Activated CD4-positive, alpha-beta T cell treated with anti-CD3 and anti-CD28 coated beads, Interleukin-10, Interleukin-2, amounts not matched to agents 100 ng/mL and 50 ng/mL, durations not matched to agents 16 hours and 8 hours (primary cell): ENCODE data around the gene HOXD9.
A peak's percentile ranks its signal among the peaks of the same experiment; 100 is the strongest.

Experiments used
- DNase-seq: peaks from one replicate; pipeline ENCODE4 v3.0.0-alpha.2; 2020

HOXD9 gene

DNA sequence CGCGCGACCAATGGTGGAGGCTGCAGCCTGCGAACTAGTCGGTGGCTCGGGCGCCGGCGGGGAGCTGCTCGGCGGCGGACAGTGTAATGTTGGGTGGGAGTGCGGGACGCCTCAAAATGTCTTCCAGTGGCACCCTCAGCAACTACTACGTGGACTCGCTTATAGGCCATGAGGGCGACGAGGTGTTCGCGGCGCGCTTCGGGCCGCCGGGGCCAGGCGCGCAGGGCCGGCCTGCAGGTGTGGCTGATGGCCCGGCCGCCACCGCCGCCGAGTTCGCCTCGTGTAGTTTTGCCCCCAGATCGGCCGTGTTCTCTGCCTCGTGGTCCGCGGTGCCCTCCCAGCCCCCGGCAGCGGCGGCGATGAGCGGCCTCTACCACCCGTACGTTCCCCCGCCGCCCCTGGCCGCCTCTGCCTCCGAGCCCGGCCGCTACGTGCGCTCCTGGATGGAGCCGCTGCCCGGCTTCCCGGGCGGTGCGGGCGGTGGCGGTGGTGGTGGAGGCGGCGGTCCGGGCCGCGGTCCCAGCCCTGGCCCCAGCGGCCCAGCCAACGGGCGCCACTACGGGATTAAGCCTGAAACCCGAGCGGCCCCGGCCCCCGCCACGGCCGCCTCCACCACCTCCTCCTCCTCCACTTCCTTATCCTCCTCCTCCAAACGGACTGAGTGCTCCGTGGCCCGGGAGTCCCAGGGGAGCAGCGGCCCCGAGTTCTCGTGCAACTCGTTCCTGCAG lies at the start of gene HOXD9:
Gene HOXD9, plus strand, starts transcription at position 37 of the 728 bp plus-strand sequence. Its CDS starts 50 bp downstream, at position 87.
- DNase-seq: no peak

DNA sequence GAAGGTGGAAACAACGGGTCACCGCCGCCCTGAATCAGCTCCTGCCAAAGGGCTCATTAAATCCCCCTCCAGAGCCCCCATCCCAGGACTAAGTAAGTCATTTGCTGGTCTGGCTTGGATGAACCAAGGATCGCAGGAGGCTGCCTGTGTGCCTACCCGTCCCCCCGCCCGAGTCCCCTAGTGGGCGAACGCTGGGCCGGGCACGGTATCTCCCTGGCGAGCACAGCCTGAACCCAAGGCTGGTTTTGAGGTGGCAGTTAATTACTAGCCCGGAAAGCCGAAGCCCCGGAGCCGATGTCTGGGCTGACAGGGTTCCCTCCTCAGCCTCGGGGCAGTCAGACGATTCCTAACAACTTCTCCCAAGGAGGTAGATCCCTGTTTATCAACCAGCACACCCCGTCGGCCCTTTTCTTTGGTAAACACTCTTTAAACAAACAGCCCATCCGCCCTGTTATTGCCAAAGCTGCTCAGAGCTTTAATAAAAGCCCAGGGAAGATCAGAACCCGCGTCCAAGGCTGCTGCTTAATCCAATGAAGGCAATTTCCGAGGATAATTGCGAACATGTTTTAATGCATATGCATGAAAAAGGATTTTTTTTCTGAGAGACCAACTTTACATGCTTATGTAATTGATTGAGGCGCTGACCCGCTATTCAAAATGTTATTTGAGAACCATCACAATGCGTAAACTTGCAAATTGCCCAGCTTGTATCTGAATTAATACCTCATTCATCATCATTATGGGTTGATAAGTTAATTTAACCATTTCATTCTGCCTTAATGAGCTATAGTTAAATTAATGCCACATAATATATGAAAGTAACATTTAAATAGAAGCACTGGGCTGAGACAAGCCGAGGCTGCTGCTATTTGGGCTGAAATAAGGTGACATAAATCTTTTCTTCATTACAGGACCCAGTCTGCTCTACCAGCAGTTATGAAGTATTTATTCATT lies 49.3 kb upstream of the HOXD9 start:
- no peak for DNase-seq

DNA sequence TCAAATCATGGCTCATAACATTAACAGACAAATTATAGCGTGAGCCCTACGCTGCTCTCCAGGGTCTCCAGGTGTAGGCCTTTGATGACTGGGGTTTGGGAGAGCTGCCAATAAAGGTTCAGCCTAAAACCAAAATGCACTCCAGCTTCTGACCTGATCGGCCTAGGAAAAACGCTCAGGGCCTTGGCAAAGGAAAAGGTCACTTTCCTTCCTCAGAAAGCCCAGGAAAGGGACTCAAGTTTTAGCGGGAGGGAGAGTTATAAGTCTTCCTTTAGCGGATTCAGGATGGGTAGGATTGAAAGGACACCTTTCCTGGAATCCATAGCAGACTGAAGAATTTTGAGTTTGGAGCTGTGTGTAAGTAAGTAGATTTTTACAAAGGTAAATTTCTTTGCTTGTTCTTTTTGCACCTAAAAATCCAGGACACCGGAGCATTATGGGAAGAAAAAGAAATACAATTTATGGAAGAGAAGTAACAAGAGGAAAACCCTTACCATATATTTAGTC lies 47.5 kb upstream of the HOXD9 start:
- no peak for DNase-seq

DNA sequence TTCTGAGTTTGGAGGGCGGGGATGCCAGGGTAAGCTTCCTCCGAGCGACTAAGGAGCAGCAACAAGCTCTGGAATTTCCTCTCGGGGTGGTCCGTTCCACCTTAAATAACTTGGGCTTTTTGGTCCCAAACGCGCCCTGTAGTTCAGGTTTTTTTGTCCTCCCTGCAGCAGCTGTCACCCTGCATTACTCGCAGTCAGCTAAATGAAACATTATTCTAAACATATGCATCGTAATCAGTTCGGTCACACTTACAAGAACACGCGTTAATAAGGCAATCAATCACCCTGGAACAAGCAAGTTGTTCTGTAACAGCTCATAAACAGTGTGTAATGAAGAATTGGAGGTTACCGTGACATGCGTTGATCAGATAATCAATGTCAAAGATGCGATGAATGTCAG lies 47.0 kb upstream of the HOXD9 start:
- no peak for DNase-seq

DNA sequence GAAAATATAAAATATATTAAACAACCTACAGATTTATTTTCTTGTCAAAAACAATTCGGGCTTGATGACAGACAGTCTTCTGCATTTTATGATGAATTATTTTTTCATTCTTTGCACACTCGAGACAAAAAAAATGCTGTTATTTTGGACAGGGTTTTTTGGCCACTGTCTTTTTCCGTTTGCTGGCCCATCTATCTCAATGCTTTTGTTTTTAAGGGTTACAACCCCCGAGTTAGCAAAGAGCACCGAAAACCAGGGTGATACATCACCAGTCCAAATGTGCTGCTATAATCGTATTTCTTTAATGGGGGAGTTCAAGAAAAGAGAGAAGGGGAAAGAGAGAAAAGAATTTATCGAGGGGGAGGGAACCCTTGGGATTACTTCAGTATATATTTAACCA lies 46.5 kb upstream of the HOXD9 start:
- DNase-seq: no peak

DNA sequence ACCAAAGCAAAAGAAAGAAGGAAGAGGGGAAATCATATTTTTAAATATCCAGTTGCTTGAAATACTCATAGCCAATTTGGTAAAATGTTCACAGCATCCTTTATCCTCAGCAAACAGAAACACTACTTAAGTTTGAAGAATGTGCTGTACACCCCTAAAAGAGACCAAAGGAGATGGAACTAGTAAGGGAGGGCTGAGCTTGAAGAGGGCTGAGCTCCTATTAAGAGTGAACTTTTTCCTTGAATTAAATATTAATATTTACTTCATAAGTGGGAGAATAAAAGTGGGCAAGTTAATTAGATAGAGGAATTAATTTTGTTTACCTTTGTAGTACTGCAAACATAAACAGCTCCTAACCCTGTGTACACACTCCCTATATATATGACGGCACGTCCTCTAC lies 45.7 kb upstream of the HOXD9 start:
- DNase-seq: no peak

DNA sequence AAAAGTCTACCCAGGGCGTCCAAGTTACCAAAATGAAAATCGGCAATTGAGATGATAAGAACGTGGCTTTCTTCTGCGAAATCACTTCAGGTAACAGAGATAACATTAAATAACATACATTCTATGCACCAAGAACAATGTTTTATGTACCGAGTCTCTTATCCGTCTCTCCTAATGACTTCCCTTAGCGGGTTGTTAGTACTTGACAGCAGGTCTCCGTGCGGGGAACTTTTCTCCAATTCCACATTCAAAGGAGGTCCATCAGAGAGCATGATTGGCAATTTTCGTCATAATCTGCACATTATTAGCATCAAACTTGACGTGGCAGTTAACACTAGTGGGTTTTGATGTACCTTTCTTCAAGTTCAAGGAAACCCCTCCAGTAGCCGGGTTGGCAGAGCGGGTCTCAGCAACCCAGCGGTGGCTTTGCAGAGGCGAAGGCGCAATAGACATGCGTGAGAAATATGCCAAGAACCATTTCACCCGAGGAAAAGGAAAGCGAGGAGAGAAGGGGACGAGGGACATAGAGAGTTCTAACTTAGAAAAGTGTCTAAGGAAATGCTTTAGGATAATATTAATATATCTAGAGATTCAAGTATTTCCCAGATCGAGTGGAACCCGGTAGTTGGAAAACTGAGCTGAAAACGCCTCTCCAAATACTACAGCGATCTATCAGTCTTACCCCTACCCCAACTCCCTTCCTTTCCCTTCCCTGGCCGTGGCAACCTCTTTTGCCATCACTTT lies 43.8 kb upstream of the HOXD9 start:
- DNase-seq: no peak

DNA sequence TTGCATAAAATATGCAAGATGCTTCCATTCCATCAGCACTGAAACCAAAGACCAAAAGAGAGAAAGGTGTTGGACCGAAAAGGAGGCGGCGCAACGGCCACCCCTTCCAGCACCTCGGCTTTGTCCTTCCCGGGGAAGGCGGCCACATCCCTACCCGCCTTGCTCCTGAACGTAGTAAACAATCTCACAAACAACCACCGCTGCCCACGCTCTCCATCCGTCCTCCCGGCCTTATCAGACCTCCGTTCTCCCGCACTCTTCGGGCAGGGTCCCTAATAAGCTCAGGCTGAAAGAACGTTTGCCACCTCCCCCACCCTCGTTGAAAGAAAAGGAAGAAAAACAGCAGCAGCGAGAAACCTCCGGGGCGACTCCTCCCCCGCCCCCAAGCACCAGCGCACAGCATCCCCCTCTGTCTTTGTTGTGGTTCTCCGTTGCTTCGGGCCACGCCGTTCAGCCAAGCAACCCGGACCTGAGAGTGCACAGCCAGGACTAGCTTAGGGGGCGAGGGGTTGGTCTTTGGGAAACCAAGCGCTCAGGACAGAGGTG lies 43.2 kb upstream of the HOXD9 start:
- DNase-seq: no peak

DNA sequence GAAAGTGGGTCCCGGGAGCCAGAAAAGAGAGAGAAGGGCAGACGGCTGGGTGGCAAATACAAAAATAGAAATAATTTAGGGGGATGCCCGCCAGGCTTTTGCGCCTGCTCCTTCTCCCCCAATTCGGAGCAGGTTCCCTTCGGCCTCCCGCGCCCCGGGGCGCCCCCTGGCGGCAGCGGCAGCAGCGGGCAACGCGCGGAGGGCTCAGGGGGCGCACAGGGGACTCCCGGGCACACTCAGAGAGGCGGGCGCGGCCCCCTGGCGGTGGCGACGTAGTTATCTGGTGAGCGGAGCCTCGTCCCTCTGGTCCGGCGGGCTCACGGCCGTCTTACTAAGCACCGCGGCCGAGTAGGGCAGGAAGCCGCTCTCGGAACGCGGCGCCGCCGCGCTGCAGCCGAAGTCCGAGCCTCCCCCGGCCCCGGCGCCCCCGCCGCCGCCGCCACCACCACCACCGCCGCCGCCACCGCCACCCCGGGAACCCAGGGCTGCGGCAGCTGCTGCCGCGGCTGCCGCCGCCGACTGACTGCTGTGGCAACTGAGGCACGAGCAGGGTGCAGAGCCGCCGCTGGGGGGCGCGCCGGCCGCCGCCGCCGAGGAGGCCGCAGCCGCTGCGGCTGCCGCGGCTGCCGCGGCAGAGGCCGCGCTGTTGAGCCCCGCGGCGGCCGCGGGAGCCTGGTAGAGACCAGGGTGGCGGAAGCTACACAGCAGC lies 42.5 kb upstream of the HOXD9 start:
- DNase-seq: peak; percentile 44

DNA sequence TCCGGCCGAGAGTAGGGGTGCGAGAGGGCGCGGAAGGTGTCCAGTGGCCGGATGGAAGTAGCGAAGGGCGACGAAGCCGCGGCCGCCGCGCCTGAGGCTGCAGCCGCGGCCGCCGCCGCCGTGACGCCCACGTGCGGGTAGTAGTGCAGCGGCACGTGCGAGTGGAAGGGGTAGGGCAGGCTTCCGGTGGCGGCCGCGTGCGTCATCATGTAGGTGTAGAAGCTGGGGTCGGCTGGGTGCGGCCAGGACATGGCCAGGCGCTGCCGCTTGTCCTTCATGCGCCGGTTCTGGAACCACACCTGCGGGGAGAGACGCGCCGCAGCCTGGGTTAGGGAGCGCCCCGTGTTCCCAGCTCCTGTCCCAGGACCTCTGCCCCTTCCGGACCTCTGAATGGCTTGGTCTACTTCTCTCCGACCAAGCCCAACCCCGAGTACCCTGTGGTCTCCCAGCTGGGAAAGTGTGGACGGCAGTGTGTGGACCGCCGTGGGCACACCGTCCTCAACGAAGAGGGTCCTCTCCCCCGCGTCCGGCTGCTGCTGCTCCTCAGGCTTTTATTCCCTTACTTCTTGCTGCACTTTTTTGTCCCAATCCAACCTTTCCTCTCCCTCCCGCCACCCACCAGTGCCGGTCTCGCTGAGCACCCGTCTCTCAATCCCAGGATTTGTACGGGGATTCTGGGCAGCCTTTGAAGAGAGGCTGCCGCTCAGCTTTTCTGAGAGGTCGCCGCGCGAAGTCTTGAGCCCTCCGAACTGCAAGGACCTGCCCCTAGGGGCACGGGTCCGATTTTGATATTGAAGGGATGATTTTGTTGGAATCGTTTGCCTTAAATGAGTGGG lies 41.8 kb upstream of the HOXD9 start:
- DNase-seq: no peak

DNA sequence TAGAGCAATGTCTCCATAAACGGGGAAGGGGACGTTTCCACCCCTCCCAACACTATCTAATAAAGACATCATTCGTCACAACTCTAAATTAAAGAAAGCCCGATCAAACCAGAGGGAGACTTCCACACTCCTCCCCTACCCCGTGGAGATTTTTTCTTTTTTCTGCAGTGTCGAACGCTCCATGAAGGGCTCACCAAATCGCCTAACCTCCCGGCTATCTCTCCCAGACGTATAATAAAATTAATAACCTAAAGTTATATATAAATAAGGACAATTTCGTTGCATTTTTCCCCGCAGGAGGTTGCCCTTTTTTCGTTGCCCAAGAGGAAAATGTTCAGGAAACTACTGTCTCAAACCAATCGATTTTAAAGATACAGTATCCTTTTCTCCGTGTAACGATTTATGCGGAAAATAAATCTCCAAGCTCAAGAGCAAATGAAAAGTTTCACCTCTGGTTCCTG lies 41.1 kb upstream of the HOXD9 start:
- DNase-seq: no peak

DNA sequence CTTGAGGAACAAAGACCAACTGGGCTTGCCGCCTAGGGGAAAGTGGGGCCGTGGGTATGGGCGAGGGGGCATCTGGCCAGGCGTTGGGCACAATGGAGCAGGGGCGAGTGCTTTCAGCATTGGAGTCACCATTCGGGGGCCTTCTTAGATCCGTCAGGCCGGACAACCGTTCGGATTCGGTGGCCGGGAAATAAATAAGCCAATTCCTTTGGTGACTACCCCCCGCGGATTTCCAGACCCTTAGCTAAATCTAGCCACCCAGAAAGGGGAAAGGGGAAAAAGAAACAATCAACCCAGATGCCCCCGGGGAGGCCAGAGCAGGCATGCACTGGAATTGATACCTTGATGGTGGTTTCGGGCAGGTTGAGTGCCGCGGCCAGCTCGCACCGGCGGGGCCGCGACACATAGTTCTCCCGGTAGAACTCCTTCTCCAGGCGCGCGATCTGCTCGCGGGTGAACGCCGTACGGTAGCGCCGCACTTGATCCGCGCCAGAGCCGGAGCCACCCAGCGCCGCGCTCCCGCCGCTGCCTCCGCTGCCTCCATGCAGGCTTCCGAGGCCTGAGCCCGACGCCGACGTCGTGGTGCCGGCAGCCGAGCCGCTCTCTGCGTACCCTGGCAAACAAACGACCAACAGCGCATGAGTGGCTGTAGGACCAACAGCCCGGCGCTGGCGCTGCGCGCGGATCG lies 40.5 kb upstream of the HOXD9 start:
- no peak for DNase-seq

DNA sequence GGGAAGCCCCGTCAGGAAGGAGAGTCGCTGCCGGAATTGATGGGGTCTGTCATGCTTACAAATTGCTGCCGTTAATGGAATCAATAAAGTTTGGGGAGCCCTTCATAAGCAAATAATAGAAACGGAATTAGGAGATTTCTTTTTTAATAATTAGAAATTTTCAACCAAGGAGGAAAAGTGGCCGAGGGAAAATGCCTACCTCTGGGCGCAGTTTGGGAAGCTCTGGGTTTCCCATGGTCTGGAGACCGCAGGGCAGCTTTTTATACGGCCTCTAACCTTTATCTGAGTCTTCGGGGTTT lies 40.0 kb upstream of the HOXD9 start:
- no peak for DNase-seq

DNA sequence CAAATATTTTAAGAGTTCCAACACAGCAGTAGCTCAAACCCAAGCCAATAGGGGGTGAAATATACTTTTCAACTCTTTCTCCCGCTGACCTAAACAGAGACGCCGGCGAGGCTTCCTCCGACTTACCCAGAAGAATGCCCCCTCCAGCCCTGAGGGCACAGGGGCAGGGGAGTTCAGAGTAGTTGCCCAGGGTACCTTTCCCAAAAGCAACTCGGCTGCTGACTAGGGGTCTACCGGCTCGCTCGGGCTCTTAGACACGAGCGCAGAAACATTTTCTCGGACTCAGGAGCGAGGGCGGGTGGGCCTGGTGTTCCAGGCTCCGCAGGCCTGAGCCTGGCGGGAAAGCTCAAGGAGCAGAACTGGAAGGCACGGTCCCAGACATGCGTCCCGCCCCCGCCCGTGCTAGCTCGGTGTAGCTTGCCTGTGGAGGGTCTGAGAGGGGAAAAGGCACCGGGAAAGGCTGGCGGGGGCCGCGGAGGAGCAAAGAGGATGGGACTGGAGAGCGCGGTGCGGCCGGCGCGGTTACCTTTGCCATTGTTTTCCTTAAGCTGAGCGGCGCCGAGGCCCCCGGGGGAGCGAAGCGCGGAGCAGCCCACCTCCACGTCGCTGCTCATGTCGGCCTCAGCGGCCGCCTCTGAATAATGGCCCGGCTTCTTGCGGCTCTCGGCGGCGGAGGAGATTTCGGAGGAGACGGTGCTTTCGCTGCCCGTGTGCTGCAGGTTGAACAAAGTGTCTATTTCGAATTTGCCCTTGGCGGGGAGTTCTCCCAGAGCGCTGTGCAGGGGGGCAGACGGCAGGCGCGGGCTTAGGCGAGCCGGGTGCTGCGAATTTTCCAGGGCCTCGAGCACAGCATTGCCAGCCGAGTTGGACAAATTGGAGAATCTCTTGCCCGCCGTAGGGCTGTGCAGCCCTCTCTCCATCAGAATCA lies 39.4 kb upstream of the HOXD9 start:
- DNase-seq: no peak

DNA sequence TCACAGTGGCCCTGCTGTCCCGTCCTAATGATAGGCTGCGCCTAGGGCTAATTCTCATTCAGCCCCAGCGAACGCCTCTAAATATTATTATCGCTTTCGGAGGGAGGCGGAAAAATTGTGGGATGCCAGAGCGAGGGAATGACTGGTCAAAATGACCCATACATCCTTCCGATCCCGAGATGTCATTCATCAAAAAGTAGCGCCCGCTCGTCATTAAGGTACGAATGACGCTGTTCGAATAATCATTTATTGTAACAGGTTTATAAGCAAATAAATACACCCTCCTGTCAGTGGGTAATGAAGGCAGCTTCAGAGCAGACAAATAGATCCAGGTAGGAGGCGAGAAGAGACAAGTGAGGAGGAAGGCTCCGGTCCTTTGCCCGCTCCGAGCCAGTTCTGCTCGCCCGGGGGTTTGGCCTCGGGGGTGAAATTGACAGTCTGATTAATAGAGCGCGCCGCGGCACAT lies 38.7 kb upstream of the HOXD9 start, which contains the start of gene EVX2:
Gene EVX2, minus strand, starts transcription at position 167 of the 466 bp plus-strand sequence. CDS start 186 bp downstream, outside the sequence.
- DNase-seq: no peak

DNA sequence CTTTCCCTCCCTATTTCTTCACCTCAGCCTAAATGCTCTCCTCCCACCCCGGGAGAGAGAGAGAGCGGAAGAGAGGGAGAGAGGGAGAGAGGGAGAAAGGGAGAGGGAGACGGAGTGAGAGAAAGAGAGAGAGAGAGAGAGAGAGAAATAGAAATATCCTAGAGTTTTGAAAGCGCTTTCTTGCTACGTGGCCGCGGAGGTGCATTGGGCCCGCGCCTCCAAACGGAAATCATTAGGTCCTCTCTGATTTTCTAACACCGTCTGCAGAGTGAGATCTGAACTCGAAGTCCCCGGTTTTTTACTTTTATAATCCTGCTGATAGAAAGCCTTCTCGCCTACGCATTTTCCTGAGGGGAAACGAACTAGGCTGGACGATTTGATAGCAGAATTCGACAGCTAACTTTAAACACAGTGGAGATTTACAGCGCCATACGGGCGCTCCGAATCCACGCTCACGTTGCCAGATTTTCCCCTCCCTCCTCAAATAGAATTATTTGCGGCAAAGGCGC lies 37.9 kb upstream of the HOXD9 start:
- no peak for DNase-seq

DNA sequence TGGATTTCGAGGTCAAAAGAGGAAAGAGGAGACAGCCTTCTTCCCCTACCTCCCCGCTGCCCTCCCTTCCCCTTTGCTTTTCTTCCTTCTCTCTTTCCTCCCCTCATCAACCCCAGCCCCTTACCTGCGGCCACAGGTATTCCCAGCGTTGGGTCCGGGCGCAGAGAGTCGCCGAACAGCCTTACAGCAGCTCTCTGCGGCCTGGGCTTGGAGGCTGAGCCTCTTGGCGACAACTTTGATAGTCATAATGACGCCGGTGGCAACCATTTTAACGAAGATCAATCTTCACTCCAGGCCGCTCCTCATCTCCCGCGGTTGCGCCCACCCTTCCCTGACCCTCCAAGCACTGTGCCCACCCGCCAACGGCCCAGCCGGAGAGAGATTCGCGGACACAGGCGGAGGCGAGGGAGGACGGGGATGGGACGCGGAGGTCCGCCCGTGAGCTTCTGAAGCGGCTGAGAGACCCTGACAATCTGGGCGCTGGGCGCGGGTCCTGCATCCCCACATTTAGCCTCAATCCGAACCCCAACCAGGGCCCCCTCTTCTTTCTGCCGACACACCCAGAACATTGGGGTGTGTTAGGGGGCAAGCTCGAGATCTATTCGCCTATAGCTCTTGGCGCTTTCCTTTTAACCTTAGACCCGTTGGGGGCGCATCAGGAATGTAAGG lies 37.3 kb upstream of the HOXD9 start:
- no peak for DNase-seq
